PC-9 (cell line): Measurements from ENCODE around the gene TNFSF4. TPM values are rescaled to one million over a fixed set of nuclear protein-coding genes. Genes with fewer than 3 reads are reported as not detected.

Experiments
- BruUV-seq: library from RNA; stranded (reverse); fragments of 400-500 nt; replicated peaks from 2 replicates; lab custom pipeline; 2021; lab: Mats Ljungman, UMichigan
- CTCF ChIA-PET: fragments of 300-600 bp; sonication (Branson Sonifier 250); formaldehyde crosslinking; loops from one replicate; lab custom pipeline; 2022; ENCODE audit warnings: antibody characterized with exemption; lab: Charles Lee
- POLR2A ChIA-PET: fragments of 300-600 bp; sonication (Branson Sonifier 250); formaldehyde crosslinking; loops from one replicate; lab custom pipeline; 2022; ENCODE audit warnings: antibody characterized with exemption; ENCODE audit not compliant: unreplicated experiment; lab: Charles Lee
- DNase-seq, 2 experiments: peaks; one replicate each; pipeline versions ENCODE4 v3.0.0 to v3.0.0-alpha.2; 2015 to 2022; ENCODE audit warnings: mixed read lengths in 1 of 2
- H2AFZ ChIP-seq: fragments of 200-600 bp; sonication (generic); 2 replicates; pipeline ENCODE4 v1.8.1; 2017; ENCODE audit warnings: antibody characterized with exemption
- H3F3A ChIP-seq: fragments of 200-600 bp; sonication (generic); 2 replicates; pipeline ENCODE4 v1.8.1; 2017; ENCODE audit warnings: antibody characterized with exemption, mild to moderate bottlenecking, low read depth; ENCODE audit not compliant: insufficient read depth
- H3K27ac ChIP-seq: fragments of 200-600 bp; sonication (generic); 2 replicates; pipeline ENCODE4 v1.6.1; 2016; ENCODE audit warnings: mixed run types
- H3K27me3 ChIP-seq: fragments of 200-600 bp; sonication (generic); 2 replicates; pipeline ENCODE4 v1.6.1; 2016; ENCODE audit warnings: low read depth, mixed run types; ENCODE audit not compliant: insufficient read depth
- H3K36me3 ChIP-seq: fragments of 200-600 bp; sonication (generic); 2 replicates; pipeline ENCODE4 v1.6.1; 2016; ENCODE audit warnings: low read depth, mixed run types
- H3K4me1 ChIP-seq: fragments of 200-600 bp; sonication (generic); replicated peaks from 2 replicates; pipeline ENCODE4 v1.6.1; 2016; ENCODE audit warnings: mixed run types; ENCODE audit not compliant: insufficient read depth
- H3K4me2 ChIP-seq: fragments of 200-600 bp; sonication (generic); 2 replicates; pipeline ENCODE4 v1.6.1; 2017; ENCODE audit warnings: mixed run types
- H3K4me3 ChIP-seq: fragments of 200-600 bp; sonication (generic); 2 replicates; pipeline ENCODE4 v1.6.1; 2016; ENCODE audit warnings: mixed run types
- H3K79me2 ChIP-seq: fragments of 200-600 bp; sonication (generic); 2 replicates; pipeline ENCODE4 v1.6.1; 2017; ENCODE audit warnings: low read depth, mixed run types
- H3K9me2 ChIP-seq: fragments of 200-600 bp; sonication (generic); 2 replicates; pipeline ENCODE4 v1.8.1; 2017; ENCODE audit warnings: mild to moderate bottlenecking; ENCODE audit not compliant: insufficient read depth
- H3K9me3 ChIP-seq: fragments of 200-600 bp; sonication (generic); 2 replicates; pipeline ENCODE4 v1.8.1; 2016; ENCODE audit warnings: low read depth; ENCODE audit not compliant: insufficient read depth
- H4K20me1 ChIP-seq: fragments of 200-600 bp; sonication (generic); 2 replicates; pipeline ENCODE4 v1.8.1; 2017; ENCODE audit not compliant: insufficient read depth
- EZH2 ChIP-seq: fragments of 200-600 bp; sonication (generic); IDR thresholded peaks from 2 replicates; pipeline ENCODE4 v1.8.0; 2017; ENCODE audit warnings: antibody characterized with exemption, low read depth
- intact Hi-C: fragments of 100-400 bp; cut with micrococcal nuclease; formaldehyde crosslinking; loops from one replicate; pipeline ENCODE4 v1.10.0; 2022; ENCODE audit not compliant: unreplicated experiment
- total RNA-seq: library from RNA; stranded (reverse); gene quantifications from 2 replicates; pipeline ENCODE4 v1.2.3, GENCODE V29; 2021
- TF ChIP-seq, protein P1 (sequence below): fragments of 200-600 bp; sonication (generic); conservative IDR thresholded peaks from 2 replicates; pipeline ENCODE4 v1.6.1; 2017; ENCODE audit warnings: mixed run types, antibody characterized with exemption, mild to moderate bottlenecking, moderate library complexity

TNFSF4 gene
- total RNA-seq, 1 experiment from 2014 or later, result 1.5 TPM

DNA sequence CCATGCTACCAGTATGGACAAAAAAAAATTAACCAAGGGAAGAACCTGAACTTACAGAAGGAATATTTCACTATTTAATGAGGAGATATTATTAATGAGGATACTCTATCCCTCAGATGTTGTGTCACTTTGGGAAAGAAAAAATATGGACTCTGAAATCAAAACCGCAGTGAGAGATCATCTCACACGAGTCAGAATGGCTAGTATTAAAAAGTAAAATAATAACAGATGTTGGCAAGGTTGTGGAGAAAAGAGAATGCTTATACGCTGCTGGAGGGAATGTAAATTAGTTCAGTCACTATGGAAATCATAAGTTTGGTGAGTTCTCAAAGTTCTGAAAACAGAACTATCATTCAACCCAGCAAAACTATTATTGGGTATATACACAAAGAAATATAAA lies 30.9 kb downstream of the TNFSF4 start:
- H3K4me3 ChIP-seq, result no peak overlapping the region
- ChIA-PET CTCF (no interaction called here), POLR2A (no interaction called here)
- no peaks in the 10 kb centered on the region for H3K36me3 ChIP-seq
- no peaks in the 10 kb centered on the region for H3K9me2 ChIP-seq
- H3K4me2 ChIP-seq, result no peak overlapping the region
- H3K27ac ChIP-seq, result no peak overlapping the region
- H3K4me1 ChIP-seq, result no peaks in the 10 kb centered on the region
- no TSS peak for BruUV-seq
- H3F3A ChIP-seq, result no peaks in the 10 kb centered on the region
- intact Hi-C loops, result no loop called here
- no peak overlapping the region for H2AFZ ChIP-seq
- H3K9me3 ChIP-seq, result peaks cover 8% of the 10 kb centered on the region; the same call in 1 of the 2 replicates
- DNase-seq, result no peak
- H3K79me2 ChIP-seq, result no peaks in the 10 kb centered on the region
- TF ChIP-seq, protein P1, sequence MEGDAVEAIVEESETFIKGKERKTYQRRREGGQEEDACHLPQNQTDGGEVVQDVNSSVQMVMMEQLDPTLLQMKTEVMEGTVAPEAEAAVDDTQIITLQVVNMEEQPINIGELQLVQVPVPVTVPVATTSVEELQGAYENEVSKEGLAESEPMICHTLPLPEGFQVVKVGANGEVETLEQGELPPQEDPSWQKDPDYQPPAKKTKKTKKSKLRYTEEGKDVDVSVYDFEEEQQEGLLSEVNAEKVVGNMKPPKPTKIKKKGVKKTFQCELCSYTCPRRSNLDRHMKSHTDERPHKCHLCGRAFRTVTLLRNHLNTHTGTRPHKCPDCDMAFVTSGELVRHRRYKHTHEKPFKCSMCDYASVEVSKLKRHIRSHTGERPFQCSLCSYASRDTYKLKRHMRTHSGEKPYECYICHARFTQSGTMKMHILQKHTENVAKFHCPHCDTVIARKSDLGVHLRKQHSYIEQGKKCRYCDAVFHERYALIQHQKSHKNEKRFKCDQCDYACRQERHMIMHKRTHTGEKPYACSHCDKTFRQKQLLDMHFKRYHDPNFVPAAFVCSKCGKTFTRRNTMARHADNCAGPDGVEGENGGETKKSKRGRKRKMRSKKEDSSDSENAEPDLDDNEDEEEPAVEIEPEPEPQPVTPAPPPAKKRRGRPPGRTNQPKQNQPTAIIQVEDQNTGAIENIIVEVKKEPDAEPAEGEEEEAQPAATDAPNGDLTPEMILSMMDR, result no peak
- no peak for TF ChIP-seq EZH2
- H4K20me1 ChIP-seq, result no peaks in the 10 kb centered on the region
- no peaks in the 10 kb centered on the region for H3K27me3 ChIP-seq

DNA sequence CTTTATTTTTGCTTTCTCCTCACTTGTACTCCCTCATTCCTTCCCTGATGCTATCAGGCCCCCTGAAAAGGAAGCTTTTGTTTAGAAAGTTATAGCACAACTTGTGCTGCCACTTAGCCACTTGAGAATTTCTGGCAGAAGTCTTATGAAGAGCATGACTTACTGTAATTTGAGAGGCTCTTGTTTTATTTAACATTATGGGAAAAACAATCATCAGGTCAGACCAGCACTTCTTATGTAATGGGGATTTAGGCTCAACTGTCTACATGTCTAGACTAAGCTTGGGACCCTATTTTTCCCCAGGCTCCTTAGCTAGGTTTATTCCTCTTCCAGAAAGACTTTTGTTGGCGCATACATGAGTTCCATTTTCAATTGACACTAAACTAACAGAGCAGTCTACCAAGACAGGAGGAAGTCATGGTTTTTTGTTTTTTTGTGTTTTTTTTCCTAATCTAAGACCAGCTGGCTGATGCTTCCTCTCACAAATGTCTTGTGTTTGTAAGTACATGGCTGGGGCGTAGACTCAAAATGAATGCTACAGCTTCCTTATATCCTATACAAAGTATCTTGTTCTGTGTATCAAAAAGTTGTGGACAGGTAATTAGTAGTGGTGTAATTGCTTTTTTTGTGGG lies 31.5 kb downstream of the TNFSF4 start:
- CTCF ChIA-PET, result no interaction called here
- Histone ChIP-seq H4K20me1 (no peaks in the 10 kb centered on the region), H3F3A (no peaks in the 10 kb centered on the region), H3K4me2 (no peak overlapping the region), H3K79me2 (no peaks in the 10 kb centered on the region), H3K27ac (no peak overlapping the region), H3K27me3 (no peaks in the 10 kb centered on the region), H2AFZ (no peak overlapping the region), H3K9me2 (no peaks in the 10 kb centered on the region), H3K4me3 (no peak overlapping the region), H3K36me3 (no peaks in the 10 kb centered on the region), H3K4me1 (no peaks in the 10 kb centered on the region), H3K9me3 (peaks cover 10% of the 10 kb centered on the region; the same call in 1 of the 2 replicates)
- no peak for DNase-seq
- TF ChIP-seq, protein P1, result no peak
- no peak for TF ChIP-seq EZH2
- POLR2A ChIA-PET, result no interaction called here
- intact Hi-C loops, result no loop called here
- no TSS peak for BruUV-seq

DNA sequence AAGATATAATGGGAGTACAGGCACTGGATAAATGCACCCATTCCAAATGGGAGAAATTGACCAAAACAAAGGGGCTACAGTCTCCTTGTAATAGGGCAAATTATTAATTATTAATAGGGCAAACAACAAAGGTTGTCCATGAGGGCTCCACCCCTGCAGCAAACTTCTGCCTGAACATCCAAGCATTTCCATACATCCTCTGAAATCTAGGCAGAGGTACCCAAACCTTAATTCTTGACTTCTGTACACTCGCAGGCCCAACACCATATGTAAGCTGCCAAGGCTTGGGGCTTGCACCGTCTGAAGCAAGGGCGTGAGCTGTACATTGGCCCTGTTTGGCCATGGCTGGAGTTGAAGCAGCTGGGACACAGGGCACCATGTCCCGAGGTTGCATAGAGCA lies 33.7 kb downstream of the TNFSF4 start:
- H3K36me3 ChIP-seq, result no peaks in the 10 kb centered on the region
- no peak overlapping the region for H3K4me3 ChIP-seq
- H3K27ac ChIP-seq, result no peak overlapping the region
- intact Hi-C loops, result no loop called here
- DNase-seq, result no peak
- H4K20me1 ChIP-seq, result no peaks in the 10 kb centered on the region
- no TSS peak for BruUV-seq
- no peaks in the 10 kb centered on the region for H3K4me1 ChIP-seq
- POLR2A ChIA-PET, result no interaction called here
- no peaks in the 10 kb centered on the region for H3F3A ChIP-seq
- no peak overlapping the region for H3K4me2 ChIP-seq
- H3K79me2 ChIP-seq, result no peaks in the 10 kb centered on the region
- H3K9me3 ChIP-seq, result peaks cover 4% of the 10 kb centered on the region; the same call in 1 of the 2 replicates
- CTCF ChIA-PET, result no interaction called here
- H3K27me3 ChIP-seq, result no peaks in the 10 kb centered on the region
- H3K9me2 ChIP-seq, result no peaks in the 10 kb centered on the region; the same call in 1 of the 2 replicates
- TF ChIP-seq, protein P1, result no peak
- no peak for TF ChIP-seq EZH2
- no peak overlapping the region for H2AFZ ChIP-seq
